WERI-Rb-1 (cell line): ENCODE measurements around the gene NUP205.

Source experiments
- DNase-seq: peaks from one replicate; pipeline ENCODE4 v3.0.0-alpha.2; 2020
- H3K27ac ChIP-seq: fragments of 250-450 bp; sonication (Bioruptor Pico); 2 replicates; pipeline ENCODE4 v1.5.1; 2020; ENCODE audit warnings: mild to moderate bottlenecking, moderate library complexity
- H3K27me3 ChIP-seq: fragments of 250-450 bp; sonication (Bioruptor Pico); 2 replicates; pipeline ENCODE4 v1.5.1; 2021; ENCODE audit warnings: mild to moderate bottlenecking, low read depth, moderate library complexity; ENCODE audit not compliant: insufficient read depth, severe bottlenecking
- H3K36me3 ChIP-seq: fragments of 250-450 bp; sonication (Bioruptor Pico); 2 replicates; pipeline ENCODE4 v1.5.1; 2020; ENCODE audit warnings: mild to moderate bottlenecking, moderate library complexity
- H3K4me3 ChIP-seq: 2 replicates; pipeline ENCODE4 v1.5.1; 2011; ENCODE audit warnings: low read depth, mild to moderate bottlenecking, control low read depth, low read length
- H3K9me3 ChIP-seq: fragments of 250-450 bp; sonication (Bioruptor Pico); 2 replicates; pipeline ENCODE4 v1.5.1; 2021; ENCODE audit warnings: mild to moderate bottlenecking, moderate library complexity; ENCODE audit not compliant: severe bottlenecking
- TF ChIP-seq, protein P1 (sequence below): IDR thresholded peaks from 2 replicates; pipeline ENCODE4 v1.5.1; 2011; ENCODE audit warnings: low read depth, mild to moderate bottlenecking, control low read depth, inconsistent platforms, low read length

NUP205 gene

GRCh38 chr7:135536150-135536549 is 21.6 kb upstream of the NUP205 start:
- DNase-seq, result no peak
- no peaks in the 10 kb centered on the region for H3K27me3 ChIP-seq
- no peak overlapping the region for H3K27ac ChIP-seq
- TF ChIP-seq, protein P1, sequence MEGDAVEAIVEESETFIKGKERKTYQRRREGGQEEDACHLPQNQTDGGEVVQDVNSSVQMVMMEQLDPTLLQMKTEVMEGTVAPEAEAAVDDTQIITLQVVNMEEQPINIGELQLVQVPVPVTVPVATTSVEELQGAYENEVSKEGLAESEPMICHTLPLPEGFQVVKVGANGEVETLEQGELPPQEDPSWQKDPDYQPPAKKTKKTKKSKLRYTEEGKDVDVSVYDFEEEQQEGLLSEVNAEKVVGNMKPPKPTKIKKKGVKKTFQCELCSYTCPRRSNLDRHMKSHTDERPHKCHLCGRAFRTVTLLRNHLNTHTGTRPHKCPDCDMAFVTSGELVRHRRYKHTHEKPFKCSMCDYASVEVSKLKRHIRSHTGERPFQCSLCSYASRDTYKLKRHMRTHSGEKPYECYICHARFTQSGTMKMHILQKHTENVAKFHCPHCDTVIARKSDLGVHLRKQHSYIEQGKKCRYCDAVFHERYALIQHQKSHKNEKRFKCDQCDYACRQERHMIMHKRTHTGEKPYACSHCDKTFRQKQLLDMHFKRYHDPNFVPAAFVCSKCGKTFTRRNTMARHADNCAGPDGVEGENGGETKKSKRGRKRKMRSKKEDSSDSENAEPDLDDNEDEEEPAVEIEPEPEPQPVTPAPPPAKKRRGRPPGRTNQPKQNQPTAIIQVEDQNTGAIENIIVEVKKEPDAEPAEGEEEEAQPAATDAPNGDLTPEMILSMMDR, result no peak
- no peaks in the 10 kb centered on the region for H3K9me3 ChIP-seq
- no peak overlapping the region for H3K4me3 ChIP-seq
- no peaks in the 10 kb centered on the region for H3K36me3 ChIP-seq

DNA sequence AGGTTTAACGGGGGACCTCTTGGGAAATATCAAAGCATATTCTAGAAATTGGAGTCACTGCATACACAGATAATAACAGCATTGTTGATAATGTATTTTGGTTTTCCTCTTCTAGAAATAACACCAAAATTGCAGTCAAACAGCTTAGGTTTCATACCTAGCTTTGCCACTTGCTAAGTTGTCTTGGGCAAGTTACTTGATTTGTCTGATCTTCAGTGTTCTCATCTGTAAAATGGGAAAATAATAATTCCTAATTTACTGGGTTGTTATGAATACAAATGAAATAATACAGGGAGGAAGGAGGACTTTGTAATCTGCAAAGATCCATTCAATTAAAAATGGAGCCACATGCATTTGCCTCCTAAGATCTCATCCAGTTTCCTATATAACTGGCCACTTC is 20.3 kb upstream of the NUP205 start:
- no peaks in the 10 kb centered on the region for H3K36me3 ChIP-seq
- no peak overlapping the region for H3K27ac ChIP-seq
- no peak overlapping the region for H3K4me3 ChIP-seq
- H3K9me3 ChIP-seq, result no peaks in the 10 kb centered on the region
- TF ChIP-seq, protein P1, result no peak
- no peaks in the 10 kb centered on the region for H3K27me3 ChIP-seq
- DNase-seq, result no peak

DNA sequence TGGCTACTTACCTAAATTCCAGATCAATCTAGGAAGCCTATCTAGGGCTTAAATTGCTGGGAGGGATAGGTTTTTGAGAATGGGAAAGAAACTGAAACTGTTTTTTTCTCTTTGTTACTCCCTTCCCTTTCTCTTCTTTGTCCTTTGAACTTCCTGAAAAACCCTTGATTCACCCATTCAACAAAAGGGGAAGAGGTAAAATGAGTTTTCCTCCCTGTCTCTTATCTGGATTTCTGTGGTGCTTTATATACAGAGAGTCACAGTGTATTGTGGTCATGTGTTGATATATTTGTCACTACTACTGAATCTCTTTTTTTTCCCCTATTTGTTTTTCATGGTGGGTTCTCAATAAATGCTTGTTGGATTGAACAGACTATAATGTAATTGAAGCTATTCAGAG is 19.8 kb upstream of the NUP205 start:
- Histone ChIP-seq H3K4me3 (no peak overlapping the region), H3K27me3 (no peaks in the 10 kb centered on the region), H3K36me3 (no peaks in the 10 kb centered on the region), H3K27ac (no peak overlapping the region), H3K9me3 (no peaks in the 10 kb centered on the region)
- DNase-seq, result no peak
- TF ChIP-seq, protein P1, result no peak

DNA sequence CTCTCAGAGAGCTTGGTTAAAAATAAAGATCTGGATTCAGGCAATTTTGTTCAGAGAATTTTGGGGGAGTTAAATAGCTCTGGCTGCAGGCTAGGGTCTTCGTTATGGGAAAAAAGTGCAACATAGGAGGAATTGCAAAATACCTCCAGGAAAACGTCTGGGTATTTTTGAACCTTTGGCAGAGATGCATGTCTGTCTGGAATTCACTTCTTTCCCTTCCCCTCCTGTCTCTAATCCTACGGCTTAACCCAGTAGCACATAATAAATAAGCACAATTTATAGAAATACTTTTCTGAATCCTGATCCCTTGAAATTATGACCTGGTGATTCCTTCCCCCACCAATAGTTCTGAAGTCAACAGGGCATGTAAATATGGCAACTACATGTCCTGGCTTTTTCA is 19.3 kb upstream of the NUP205 start:
- no peak overlapping the region for H3K27ac ChIP-seq
- no peak overlapping the region for H3K4me3 ChIP-seq
- no peaks in the 10 kb centered on the region for H3K9me3 ChIP-seq
- H3K27me3 ChIP-seq, result no peaks in the 10 kb centered on the region
- no peaks in the 10 kb centered on the region for H3K36me3 ChIP-seq
- TF ChIP-seq, protein P1, result no peak
- DNase-seq, result no peak

DNA sequence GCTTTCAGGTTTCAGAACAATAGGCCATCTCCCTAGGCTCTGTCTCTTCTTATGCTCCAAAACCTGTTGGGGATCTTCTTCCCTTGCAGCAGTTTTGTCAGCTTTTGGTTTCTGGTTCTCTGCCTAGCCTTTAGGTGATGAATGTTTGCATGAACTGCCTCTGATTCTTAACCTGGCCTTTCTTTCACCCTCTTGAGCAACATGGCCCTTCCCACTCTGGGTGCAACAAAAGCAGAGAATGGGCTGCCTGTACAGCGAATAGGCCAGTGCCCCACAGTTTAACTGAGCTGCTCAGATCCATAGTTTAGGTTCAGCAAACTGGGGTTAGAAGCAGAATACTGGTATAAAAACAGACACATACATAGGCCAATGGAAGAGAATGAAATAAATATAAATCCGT is 18.1 kb upstream of the NUP205 start:
- H3K27ac ChIP-seq, result no peak overlapping the region
- H3K9me3 ChIP-seq, result no peaks in the 10 kb centered on the region
- H3K27me3 ChIP-seq, result no peaks in the 10 kb centered on the region
- no peak overlapping the region for H3K4me3 ChIP-seq
- TF ChIP-seq, protein P1, result no peak
- no peaks in the 10 kb centered on the region for H3K36me3 ChIP-seq
- DNase-seq, result no peak

DNA sequence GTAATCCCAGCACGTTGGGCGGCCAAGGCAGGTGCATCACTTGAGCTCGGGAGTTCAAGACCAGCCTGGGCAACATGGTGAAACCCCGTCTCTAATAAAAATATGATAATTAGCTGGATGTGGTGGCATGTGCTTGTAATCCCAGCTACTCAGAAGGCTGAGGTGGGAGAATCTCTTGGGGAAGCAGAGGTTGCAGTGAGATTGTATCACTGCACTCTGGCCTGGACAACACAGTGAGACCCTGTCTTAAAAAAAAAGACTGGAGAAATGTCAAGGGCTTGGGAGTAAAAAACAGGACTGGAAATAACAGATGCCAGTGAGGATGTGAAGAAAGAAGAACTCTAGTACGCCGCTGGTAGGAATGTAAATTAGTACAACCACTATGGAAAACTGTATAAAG is 16.7 kb upstream of the NUP205 start:
- Histone ChIP-seq H3K27ac (no peak overlapping the region), H3K27me3 (no peaks in the 10 kb centered on the region), H3K4me3 (no peak overlapping the region), H3K9me3 (no peaks in the 10 kb centered on the region), H3K36me3 (no peaks in the 10 kb centered on the region)
- TF ChIP-seq, protein P1, result no peak
- no peak for DNase-seq
